Body of pancreas (tissue), 4 donors: ENCODE measurements around the gene HSPB7.
"Not testable (repeated sequence)": the region's sequence is repeated elsewhere in the genome, so short reads cannot be mapped to it uniquely, and the experiment has no call there.

ENCODE experiments used
- POLR2A ChIP-seq, 3 donors: fragments of 450-650 bp; IDR thresholded peaks; one replicate each; pipeline ENCODE4 v1.6.1; 2016; ENCODE audit warnings: antibody characterized with exemption in 3 of 3, mild to moderate bottlenecking in 2 of 3
- TF ChIP-seq, protein P1 (sequence below), 7 experiments: fragments of 450-650 bp in 4 of 7; fragments of 200-600 bp in 3 of 7; sonication (generic) in 3 of 7; IDR thresholded peaks; one replicate each; pipeline ENCODE4 v1.5.1; 2016 to 2019; ENCODE audit warnings: antibody characterized with exemption in 7 of 7

DNA sequence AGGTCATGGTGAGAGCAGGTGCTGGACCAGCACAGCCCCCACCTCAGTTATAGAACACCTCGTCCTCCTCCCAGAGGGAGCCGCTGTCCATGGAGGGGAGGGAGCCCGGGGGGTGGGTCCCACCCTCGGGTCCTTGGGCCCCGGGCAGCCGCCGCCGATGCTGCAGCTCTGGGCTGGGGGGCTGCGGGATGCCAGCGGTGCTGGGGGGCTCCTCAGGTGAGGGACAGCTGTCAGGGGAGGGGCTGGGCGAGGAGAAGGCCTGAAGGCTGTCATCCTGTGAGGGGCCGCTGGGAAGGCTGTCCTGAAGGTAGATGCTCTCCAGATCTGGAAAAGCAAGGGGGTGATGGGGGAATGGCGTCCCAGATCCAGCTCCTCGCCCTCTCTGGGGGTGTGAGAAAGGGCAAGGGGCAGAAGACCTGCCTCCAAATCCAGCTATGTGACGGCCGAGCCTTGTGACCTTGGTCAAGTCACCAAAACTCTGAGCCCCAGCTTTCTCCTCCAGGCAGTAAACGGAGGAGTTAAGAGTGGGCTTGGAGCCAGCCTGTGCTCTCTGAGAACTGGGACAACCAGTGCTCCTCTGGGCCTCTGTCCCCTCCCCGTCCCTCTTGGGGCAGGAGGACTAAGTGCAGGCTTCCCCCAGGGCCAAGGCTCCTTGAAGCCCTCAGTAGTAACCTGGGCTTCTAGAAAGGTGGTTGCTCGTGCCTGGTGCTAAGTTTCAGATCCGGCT lies 40.7 kb upstream of the HSPB7 start:
- TF ChIP-seq, protein P1, sequence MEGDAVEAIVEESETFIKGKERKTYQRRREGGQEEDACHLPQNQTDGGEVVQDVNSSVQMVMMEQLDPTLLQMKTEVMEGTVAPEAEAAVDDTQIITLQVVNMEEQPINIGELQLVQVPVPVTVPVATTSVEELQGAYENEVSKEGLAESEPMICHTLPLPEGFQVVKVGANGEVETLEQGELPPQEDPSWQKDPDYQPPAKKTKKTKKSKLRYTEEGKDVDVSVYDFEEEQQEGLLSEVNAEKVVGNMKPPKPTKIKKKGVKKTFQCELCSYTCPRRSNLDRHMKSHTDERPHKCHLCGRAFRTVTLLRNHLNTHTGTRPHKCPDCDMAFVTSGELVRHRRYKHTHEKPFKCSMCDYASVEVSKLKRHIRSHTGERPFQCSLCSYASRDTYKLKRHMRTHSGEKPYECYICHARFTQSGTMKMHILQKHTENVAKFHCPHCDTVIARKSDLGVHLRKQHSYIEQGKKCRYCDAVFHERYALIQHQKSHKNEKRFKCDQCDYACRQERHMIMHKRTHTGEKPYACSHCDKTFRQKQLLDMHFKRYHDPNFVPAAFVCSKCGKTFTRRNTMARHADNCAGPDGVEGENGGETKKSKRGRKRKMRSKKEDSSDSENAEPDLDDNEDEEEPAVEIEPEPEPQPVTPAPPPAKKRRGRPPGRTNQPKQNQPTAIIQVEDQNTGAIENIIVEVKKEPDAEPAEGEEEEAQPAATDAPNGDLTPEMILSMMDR (IDR thresholded peaks at IDR 0.05), result not testable (repeated sequence)
- not testable (repeated sequence) for TF ChIP-seq POLR2A (IDR thresholded peaks at IDR 0.05)
